Lung (tissue), 12 donors: ENCODE measurements around the gene RAD51C. TPM values are rescaled to one million over a fixed set of nuclear protein-coding genes. Genes with fewer than 3 reads are reported as not detected.
"Not testable (repeated sequence)": the region's sequence is repeated elsewhere in the genome, so short reads cannot be mapped to it uniquely, and the experiment has no call there.

Source experiments
- ATAC-seq: fragments of 200-7000 bp; cut with Tn5 transposase; one replicate; pipeline ENCODE4 v1.9.1; 2020; ENCODE audit warnings: moderate number of reproducible peaks; ENCODE audit not compliant: insufficient read depth, low FRiP score
- DNase-seq, 3 donors: peaks; one replicate each; pipeline ENCODE4 v3.0.0-alpha.2; 2013 to 2017
- H3K27ac ChIP-seq, 2 donors: one replicate each; pipeline ENCODE4 v1.5.1; 2013; ENCODE audit warnings: mild to moderate bottlenecking in 2 of 2, moderate library complexity in 2 of 2, control low read depth in 1 of 2, inconsistent platforms in 1 of 2, low read depth in 1 of 2, low read length in 1 of 2
- H3K27me3 ChIP-seq, 3 donors: one replicate each; pipeline ENCODE4 v1.5.1; 2013; ENCODE audit warnings: low read length in 2 of 3; ENCODE audit not compliant: control insufficient read depth in 3 of 3, insufficient read depth in 3 of 3
- H3K36me3 ChIP-seq, 4 donors: one replicate each; pipeline ENCODE4 v1.5.1; 2013; ENCODE audit warnings: low read length in 4 of 4, mild to moderate bottlenecking in 1 of 4, moderate library complexity in 1 of 4; ENCODE audit not compliant: control insufficient read depth in 4 of 4, insufficient read depth in 4 of 4
- H3K4me1 ChIP-seq, 5 donors: one replicate each; pipeline ENCODE4 v1.5.1; 2013; ENCODE audit warnings: low read length in 5 of 5, mild to moderate bottlenecking in 2 of 5, moderate library complexity in 1 of 5; ENCODE audit not compliant: control insufficient read depth in 5 of 5, insufficient read depth in 5 of 5
- H3K4me3 ChIP-seq: one replicate; pipeline ENCODE4 v1.5.1; 2013; ENCODE audit warnings: mild to moderate bottlenecking, control low read depth, moderate library complexity
- H3K9ac ChIP-seq, 2 donors: one replicate each; pipeline ENCODE4 v1.5.1; 2013; ENCODE audit warnings: low read length in 2 of 2, control low read depth in 1 of 2; ENCODE audit not compliant: insufficient read depth in 1 of 2
- H3K9me3 ChIP-seq, 4 donors: one replicate each; pipeline ENCODE4 v1.5.1; 2013; ENCODE audit warnings: low read length in 3 of 4, mild to moderate bottlenecking in 1 of 4, moderate library complexity in 1 of 4; ENCODE audit not compliant: control insufficient read depth in 4 of 4, insufficient read depth in 3 of 4
- WGBS, 2 donors: extraction: QIAGEN DNeasy Blood & Tissue Kit; methylation state at CpG; one replicate each; pipeline ENCODE4 v1.1.7; 2013; 5-methylcytosine and 5-hydroxymethylcytosine counted together
- polyA plus RNA-seq, 2 donors: library from polyadenylated mRNA; stranded (reverse); fragments of 200-250 nt; gene quantifications; one replicate each; pipeline ENCODE4 v1.2.1, GENCODE V29; 2013
- total RNA-seq, 2 donors: library from RNA; depleted of rRNA in 1 of 2; stranded (reverse); fragments of >200 nt in 1 of 2; gene quantifications; one replicate each; pipeline ENCODE4 v1.2.1, GENCODE V29; 2014 to 2021
- TF ChIP-seq, protein P1 (sequence below): IDR thresholded peaks from 2 replicates; pipeline ENCODE4 v1.5.1; 2012; ENCODE audit warnings: mild to moderate bottlenecking; ENCODE audit errors: control extremely low read depth, extremely low read depth
- donor health status: control.
- donor health status: control.
- donor health status: Bipolar disorder and iron deficiency.
- donor health status: healthy.
- donor health status: DM: yes; HTN: yes; CAD: no.

RAD51C gene
- total and polyA plus RNA-seq, 4 donors, result 14.2 to 26.6 (median 19.1) TPM

DNA sequence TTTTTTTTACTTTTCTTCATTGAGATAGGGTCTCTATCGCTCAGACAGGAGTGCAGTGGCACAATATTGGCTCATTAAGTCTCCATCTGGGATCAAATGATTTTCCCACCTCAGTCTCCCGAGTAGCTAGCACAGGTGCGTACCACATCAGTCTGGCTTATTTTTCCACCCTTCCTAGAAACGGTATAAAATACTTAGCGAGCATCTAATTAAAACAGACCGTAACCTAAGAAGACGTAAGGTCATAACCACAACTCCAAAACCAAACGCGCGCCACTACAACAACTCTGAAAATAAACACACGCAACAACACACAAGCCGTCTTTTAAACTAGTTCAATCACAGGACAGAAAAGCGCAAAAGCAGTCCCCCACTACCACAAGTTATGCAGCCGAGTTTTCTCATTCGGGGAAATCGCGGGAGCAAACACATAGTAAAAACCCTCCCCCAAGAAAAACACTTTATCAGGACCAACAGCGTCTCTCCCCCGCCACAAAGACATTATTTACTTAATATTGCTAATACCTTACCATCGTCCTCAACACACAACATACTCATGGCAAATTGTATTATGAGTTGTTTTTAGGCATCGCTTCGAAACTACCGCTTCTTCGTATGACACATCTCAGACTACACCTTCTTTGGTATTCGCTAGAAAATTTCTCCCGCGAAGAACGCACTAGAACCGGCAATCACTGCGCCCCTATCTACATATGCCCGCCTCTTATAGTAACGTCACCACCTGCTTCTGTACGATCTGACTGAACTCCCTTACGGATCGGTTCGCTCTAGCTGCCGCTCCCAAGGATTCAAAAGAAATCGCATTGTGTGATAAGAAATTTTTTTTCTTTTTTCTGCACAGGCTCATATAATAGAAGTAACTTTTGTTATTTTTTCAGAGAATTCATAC, 33.3 kb upstream of the RAD51C start:
- TF ChIP-seq, protein P1, sequence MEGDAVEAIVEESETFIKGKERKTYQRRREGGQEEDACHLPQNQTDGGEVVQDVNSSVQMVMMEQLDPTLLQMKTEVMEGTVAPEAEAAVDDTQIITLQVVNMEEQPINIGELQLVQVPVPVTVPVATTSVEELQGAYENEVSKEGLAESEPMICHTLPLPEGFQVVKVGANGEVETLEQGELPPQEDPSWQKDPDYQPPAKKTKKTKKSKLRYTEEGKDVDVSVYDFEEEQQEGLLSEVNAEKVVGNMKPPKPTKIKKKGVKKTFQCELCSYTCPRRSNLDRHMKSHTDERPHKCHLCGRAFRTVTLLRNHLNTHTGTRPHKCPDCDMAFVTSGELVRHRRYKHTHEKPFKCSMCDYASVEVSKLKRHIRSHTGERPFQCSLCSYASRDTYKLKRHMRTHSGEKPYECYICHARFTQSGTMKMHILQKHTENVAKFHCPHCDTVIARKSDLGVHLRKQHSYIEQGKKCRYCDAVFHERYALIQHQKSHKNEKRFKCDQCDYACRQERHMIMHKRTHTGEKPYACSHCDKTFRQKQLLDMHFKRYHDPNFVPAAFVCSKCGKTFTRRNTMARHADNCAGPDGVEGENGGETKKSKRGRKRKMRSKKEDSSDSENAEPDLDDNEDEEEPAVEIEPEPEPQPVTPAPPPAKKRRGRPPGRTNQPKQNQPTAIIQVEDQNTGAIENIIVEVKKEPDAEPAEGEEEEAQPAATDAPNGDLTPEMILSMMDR, result no peak
- peak overlapping the region; percentile 94 to 100 for H3K9ac ChIP-seq
- no peaks in the 10 kb centered on the region for H3K27me3 ChIP-seq
- ATAC-seq (peak; percentile 88), DNase-seq (peak; percentile 92 to 99 (median 96))
- no peaks in the 10 kb centered on the region for H3K36me3 ChIP-seq
- 1 to 2% methylated on average over 38 of the region's 38 CpGs for WGBS, 2 donors
- no peaks in the 10 kb centered on the region for H3K9me3 ChIP-seq
- H3K4me1 ChIP-seq, result peaks cover 0 to 5% (median 0%) of the 10 kb centered on the region in 5 donors
- peak overlapping the region; percentile 39 for H3K4me3 ChIP-seq
- peak overlapping the region; percentile 67 to 88 for H3K27ac ChIP-seq

DNA sequence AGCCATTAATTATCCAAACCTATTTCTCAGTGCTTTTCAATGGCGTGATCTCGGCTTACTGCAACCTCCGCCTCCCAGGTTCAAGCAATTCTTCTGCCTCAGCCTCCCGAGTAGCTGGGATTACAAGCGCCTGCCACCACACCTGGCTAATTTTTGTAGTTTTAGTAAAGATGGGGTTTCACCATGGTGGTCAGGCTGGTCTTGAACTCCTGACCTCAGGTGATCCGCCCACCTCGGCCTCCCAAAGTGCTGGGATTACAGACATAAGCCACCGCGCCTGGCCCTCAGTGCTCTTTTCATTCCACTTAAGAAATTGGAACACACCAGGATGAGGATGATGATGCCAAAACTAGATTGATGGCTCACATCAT, 32.7 kb upstream of the RAD51C start:
- not testable (repeated sequence) for H3K9me3 ChIP-seq, ATAC-seq, H3K4me1 ChIP-seq, H3K4me3 ChIP-seq, DNase-seq, H3K27me3 ChIP-seq, H3K36me3 ChIP-seq
- WGBS, 2 donors, result 35 to 36% methylated on average over 9 of the region's 9 CpGs
- Histone ChIP-seq H3K27ac (peak overlapping the region in 1 of 2 donors; percentile 67), H3K9ac (peak overlapping the region in 1 of 2 donors; percentile 100)

GRCh38 chr17:58660621-58661020, 31.8 kb upstream of the RAD51C start:
- ATAC-seq (no peak), DNase-seq (no peak)
- Histone ChIP-seq H3K27me3 (no peaks in the 10 kb centered on the region), H3K9ac (no peak overlapping the region), H3K4me1 (peaks cover 0 to 5% (median 0%) of the 10 kb centered on the region in 5 donors), H3K36me3 (no peaks in the 10 kb centered on the region), H3K4me3 (no peak overlapping the region), H3K9me3 (no peaks in the 10 kb centered on the region), H3K27ac (no peak overlapping the region)
- WGBS, 2 donors, result 80 to 82% methylated on average over 4 of the region's 4 CpGs
- TF ChIP-seq, protein P1, result no peak

DNA sequence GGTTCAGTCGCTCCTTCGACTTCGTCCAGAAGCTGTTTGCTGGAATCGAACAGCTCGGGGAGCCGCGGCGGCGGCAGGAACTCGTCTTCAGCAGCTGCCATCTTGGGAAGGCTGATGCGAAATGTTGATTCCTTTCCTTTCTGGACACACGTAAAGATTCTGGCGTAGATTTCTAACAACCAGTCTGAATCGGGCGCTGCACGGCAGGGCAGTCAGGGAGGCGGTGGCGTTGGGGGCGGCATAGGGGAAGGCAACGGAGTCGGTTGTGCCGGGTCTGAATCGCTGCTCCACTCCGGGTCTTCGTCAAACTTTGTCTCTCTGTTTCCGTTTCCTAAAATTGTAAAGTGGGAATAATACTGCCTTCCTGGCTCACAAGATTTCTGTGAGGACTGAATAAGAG, 30.9 kb upstream of the RAD51C start:
- no peak overlapping the region for H3K9ac ChIP-seq
- no peaks in the 10 kb centered on the region for H3K27me3 ChIP-seq
- ATAC-seq, result no peak
- WGBS, 2 donors, result 94 to 96% methylated on average over 26 of the region's 26 CpGs
- H3K4me3 ChIP-seq, result no peak overlapping the region
- TF ChIP-seq, protein P1, result no peak
- no peaks in the 10 kb centered on the region for H3K36me3 ChIP-seq
- H3K27ac ChIP-seq, result no peak overlapping the region
- peaks cover 0 to 7% (median 0%) of the 10 kb centered on the region in 5 donors for H3K4me1 ChIP-seq
- no peak for DNase-seq
- H3K9me3 ChIP-seq, result no peaks in the 10 kb centered on the region
